HL-60 (cell line): ENCODE data around the gene DIAPH3.

ENCODE experiments used
- DNase-seq, 2 experiments: peaks; one replicate each; pipeline ENCODE4 v3.0.0-alpha.2; 2010 to 2020; ENCODE audit warnings: low read depth in 1 of 2, low spot score in 1 of 2
- H3K27ac ChIP-seq: fragments of 250-450 bp; sonication (Bioruptor Pico); replicated peaks from 2 replicates; pipeline ENCODE4 v1.5.1; 2020; ENCODE audit warnings: mild to moderate bottlenecking, moderate library complexity
- H3K27me3 ChIP-seq: fragments of 250-450 bp; sonication (Bioruptor Pico); 2 replicates; pipeline ENCODE4 v1.5.1; 2021; ENCODE audit warnings: mild to moderate bottlenecking, moderate library complexity; ENCODE audit not compliant: insufficient read depth, poor library complexity, severe bottlenecking
- H3K4me3 ChIP-seq: replicated peaks from 2 replicates; pipeline ENCODE4 v1.5.1; 2011; ENCODE audit warnings: mild to moderate bottlenecking, control low read depth, low read length; ENCODE audit not compliant: insufficient read depth
- GABPA ChIP-seq: IDR thresholded peaks from 2 replicates; pipeline ENCODE4 v1.6.1; 2012; ENCODE audit warnings: low read depth
- POLR2AphosphoS5 ChIP-seq: IDR thresholded peaks from 2 replicates; pipeline ENCODE4 v1.6.1; 2012; ENCODE audit warnings: low read depth
- REST ChIP-seq: IDR thresholded peaks from 2 replicates; pipeline ENCODE4 v1.6.1; 2012; ENCODE audit warnings: low read depth; ENCODE audit not compliant: insufficient replicate concordance
- SPI1 ChIP-seq: IDR thresholded peaks from 2 replicates; pipeline ENCODE4 v1.6.1; 2012; ENCODE audit warnings: low read depth, mild to moderate bottlenecking, borderline replicate concordance
- TF ChIP-seq, protein P1 (sequence below): IDR thresholded peaks from one replicate; pipeline ENCODE4 v1.5.1; 2011; ENCODE audit warnings: low read length, control low read depth, inconsistent platforms; ENCODE audit not compliant: insufficient read depth

The DIAPH3 gene

DNA sequence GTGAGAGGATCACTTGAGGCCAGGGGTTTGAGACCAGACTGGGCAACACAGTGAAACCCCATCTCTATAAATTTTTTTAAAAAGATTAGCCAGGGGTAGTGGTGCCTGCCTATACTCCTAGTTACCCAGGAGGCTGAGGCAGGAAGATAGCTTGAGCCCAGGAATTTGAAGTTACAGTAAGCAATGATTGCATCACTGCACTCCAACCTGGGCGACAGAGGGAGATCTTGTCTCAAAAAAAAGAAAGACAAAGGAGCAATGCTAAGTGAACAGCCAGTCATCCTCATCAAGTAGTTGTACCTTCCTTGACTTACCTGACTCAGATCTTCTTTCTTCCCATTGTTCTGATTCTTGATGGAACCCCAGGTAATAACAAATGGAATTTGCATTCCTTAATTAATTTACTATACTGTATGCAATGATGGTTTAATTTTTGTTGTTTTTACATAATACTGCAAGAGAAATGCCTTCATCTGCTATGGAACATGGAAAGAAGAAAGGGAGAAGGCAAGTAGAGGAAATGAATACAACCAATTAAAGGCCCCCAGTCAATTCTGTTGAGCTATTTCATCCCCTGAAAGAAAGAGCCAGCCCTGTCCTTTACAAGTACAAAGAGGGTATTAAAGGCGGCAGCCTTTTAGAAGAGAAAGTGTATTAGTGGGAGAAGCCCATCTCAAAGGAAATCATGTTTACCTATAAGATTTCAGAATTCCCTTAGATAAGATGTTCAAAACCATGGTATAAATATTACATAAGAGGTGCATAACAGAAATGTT is 316.7 kb downstream of the DIAPH3 start:
- Histone ChIP-seq H3K27me3 (no peaks in the 10 kb centered on the region), H3K4me3 (no peak overlapping the region), H3K27ac (no peak overlapping the region)
- DNase-seq, result no peak
- no peak for TF ChIP-seq SPI1
- TF ChIP-seq GABPA, result no peak
- TF ChIP-seq POLR2AphosphoS5, result no peak
- TF ChIP-seq REST, result no peak
- TF ChIP-seq, protein P1, sequence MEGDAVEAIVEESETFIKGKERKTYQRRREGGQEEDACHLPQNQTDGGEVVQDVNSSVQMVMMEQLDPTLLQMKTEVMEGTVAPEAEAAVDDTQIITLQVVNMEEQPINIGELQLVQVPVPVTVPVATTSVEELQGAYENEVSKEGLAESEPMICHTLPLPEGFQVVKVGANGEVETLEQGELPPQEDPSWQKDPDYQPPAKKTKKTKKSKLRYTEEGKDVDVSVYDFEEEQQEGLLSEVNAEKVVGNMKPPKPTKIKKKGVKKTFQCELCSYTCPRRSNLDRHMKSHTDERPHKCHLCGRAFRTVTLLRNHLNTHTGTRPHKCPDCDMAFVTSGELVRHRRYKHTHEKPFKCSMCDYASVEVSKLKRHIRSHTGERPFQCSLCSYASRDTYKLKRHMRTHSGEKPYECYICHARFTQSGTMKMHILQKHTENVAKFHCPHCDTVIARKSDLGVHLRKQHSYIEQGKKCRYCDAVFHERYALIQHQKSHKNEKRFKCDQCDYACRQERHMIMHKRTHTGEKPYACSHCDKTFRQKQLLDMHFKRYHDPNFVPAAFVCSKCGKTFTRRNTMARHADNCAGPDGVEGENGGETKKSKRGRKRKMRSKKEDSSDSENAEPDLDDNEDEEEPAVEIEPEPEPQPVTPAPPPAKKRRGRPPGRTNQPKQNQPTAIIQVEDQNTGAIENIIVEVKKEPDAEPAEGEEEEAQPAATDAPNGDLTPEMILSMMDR, result no peak

DNA sequence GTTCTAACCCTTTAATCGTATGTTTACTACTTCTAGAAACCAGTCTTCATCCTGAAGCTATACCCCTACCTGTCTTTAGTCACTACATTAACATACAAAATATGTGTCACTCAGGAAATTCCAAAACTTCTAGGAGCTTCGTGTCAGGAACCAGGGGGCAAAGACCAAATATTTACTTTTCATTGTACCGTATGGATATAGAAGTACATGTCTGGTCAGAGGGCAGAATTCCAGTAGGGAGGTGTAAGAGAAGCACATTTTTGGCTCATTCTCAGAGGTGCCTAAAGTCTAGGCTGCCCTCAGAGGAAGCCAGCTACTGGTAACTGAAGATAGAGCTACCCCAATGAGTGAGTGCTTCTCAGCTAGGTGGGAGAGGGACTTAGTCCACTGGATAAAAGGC is 320.7 kb downstream of the DIAPH3 start:
- TF ChIP-seq, protein P1, result no peak
- TF ChIP-seq SPI1, result no peak
- no peak for TF ChIP-seq GABPA
- TF ChIP-seq REST, result no peak
- Histone ChIP-seq H3K27ac (no peak overlapping the region), H3K27me3 (no peaks in the 10 kb centered on the region), H3K4me3 (no peak overlapping the region)
- no peak for DNase-seq

- no peak overlapping the region for H3K4me3 ChIP-seq
- no peak for DNase-seq
- no peaks in the 10 kb centered on the region for H3K27me3 ChIP-seq
- TF ChIP-seq REST (no peak), POLR2AphosphoS5 (no peak), SPI1 (no peak), GABPA (no peak)
- TF ChIP-seq, protein P1, result no peak
- H3K27ac ChIP-seq, result no peak overlapping the region
Observed at GRCh38 chr13:59842507-59842906, 321.2 kb downstream of the DIAPH3 start.
